ENCODE data around the gene HDAC4. TPM values are rescaled to one million over a fixed set of nuclear protein-coding genes. Genes with fewer than 3 reads are reported as not detected.

Gene HDAC4
- total RNA-seq, 4 donors from 2014 or later: 12.9 to 91.6 (median 39.8) TPM

DNA sequence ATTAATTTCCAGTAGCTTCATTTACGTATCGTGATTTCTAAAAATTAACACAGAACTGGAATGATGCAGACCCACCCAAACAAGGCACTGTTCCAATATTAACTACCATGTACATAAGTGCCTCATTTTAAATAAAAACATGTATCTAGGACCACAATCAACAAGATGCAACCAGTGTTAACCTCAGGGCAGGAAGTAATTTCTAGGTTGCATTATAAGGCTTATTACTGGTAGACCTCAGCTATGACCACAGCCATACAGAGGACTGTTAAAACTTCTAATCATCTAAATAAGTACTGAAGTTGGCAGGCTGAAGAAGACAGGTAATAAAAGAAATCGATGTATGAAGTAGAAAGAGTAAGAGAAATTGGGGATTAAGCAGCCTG, 262.9 kb downstream of the HDAC4 start:
- Histone ChIP-seq H3K9me3 (no peaks in the 10 kb centered on the region), H3K4me3 (replicated peaks in 1 of 3) (no peak overlapping the region), H3K36me3 (peaks cover 13 to 21% of the 10 kb centered on the region in 2 donors), H3K27ac (no peak overlapping the region), H3K4me1 (no peaks in the 10 kb centered on the region), H3K27me3 (no peaks in the 10 kb centered on the region)
- WGBS, 2 donors: 94 to 96% methylated on average over 3 of the region's 3 CpGs
- TF ChIP-seq POLR2A (IDR thresholded peaks at IDR 0.05): no peak
- TF ChIP-seq, protein P1, sequence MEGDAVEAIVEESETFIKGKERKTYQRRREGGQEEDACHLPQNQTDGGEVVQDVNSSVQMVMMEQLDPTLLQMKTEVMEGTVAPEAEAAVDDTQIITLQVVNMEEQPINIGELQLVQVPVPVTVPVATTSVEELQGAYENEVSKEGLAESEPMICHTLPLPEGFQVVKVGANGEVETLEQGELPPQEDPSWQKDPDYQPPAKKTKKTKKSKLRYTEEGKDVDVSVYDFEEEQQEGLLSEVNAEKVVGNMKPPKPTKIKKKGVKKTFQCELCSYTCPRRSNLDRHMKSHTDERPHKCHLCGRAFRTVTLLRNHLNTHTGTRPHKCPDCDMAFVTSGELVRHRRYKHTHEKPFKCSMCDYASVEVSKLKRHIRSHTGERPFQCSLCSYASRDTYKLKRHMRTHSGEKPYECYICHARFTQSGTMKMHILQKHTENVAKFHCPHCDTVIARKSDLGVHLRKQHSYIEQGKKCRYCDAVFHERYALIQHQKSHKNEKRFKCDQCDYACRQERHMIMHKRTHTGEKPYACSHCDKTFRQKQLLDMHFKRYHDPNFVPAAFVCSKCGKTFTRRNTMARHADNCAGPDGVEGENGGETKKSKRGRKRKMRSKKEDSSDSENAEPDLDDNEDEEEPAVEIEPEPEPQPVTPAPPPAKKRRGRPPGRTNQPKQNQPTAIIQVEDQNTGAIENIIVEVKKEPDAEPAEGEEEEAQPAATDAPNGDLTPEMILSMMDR (IDR thresholded peaks at IDR 0.05): no peak
- DNase-seq: no peak
- intact Hi-C loops (cut with DNase I): no loop called here

DNA sequence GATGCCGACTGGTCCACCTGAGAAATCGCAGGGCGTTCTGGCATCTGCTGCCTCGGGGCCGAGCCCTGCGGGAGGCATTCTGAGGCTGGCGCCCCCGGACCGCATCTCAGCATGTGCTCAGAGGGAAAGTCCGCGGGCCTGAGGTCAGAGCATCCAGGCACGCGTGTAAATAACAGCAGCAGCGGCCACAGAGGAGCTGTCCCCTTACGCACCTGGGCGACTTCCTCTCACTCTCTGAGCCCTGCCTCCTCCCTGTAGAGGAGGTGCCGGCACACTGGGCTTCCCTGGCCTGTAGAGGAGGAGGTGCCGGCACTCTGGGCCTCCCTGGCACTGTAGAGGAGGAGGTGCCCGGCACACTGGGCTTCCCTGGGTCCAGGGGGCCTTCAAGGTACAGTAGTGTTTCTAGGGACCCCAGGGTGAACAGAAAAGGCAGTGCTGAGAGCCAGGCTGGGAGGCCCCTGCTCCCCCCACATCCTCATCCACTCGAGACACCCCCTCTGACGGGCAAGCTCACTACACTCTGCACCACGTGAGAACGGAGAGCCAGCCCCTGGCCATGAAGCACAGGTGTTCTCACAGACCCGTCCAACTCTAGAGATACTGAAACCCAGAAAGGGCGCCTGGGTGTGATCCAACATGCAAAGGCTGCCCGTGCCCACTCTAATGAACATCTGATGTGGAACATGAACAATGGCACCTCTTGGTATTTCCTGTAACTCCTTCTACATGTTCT, 263.5 kb downstream of the HDAC4 start:
- Histone ChIP-seq H3K4me3 (replicated peaks in 1 of 3) (no peak overlapping the region), H3K27ac (no peak overlapping the region), H3K4me1 (no peaks in the 10 kb centered on the region), H3K9me3 (no peaks in the 10 kb centered on the region), H3K36me3 (peaks cover 13 to 21% of the 10 kb centered on the region in 2 donors), H3K27me3 (no peaks in the 10 kb centered on the region)
- intact Hi-C loops (cut with DNase I): no loop called here
- 88 to 91% methylated on average over 26 of the region's 26 CpGs for WGBS, 2 donors
- no peak for DNase-seq
- no peak for TF ChIP-seq POLR2A (IDR thresholded peaks at IDR 0.05)
- TF ChIP-seq, protein P1 (IDR thresholded peaks at IDR 0.05): no peak

DNA sequence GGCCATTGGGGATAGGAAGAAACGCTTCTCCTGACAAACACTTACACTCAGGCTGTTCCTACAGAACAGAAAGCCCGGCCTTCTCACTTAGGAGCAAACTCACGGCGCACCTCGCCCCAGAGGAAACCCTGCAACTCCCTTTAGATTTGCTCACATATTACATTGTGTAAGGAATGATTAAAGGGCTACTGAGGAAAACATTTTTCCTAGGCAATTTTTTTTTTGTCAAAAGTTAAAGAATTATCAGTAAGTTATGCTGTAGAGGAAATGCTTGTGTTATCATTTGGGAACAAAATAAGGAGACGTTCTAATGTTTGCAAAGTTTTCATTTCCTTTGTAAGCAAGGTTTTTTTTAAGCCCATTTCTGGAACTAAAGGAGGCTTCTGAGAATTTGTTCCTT, 264.1 kb downstream of the HDAC4 start:
- no peak overlapping the region for H3K27ac ChIP-seq
- no peak for TF ChIP-seq POLR2A (IDR thresholded peaks at IDR 0.05)
- TF ChIP-seq, protein P1 (IDR thresholded peaks at IDR 0.05): no peak
- intact Hi-C loops (cut with DNase I): no loop called here
- 92 to 94% methylated on average over 6 of the region's 6 CpGs for WGBS, 2 donors
- no peak overlapping the region for H3K4me3 ChIP-seq (replicated peaks in 1 of 3)
- H3K27me3 ChIP-seq: no peaks in the 10 kb centered on the region
- DNase-seq: no peak
- H3K36me3 ChIP-seq: peaks cover 13 to 21% of the 10 kb centered on the region in 2 donors
- H3K9me3 ChIP-seq: no peaks in the 10 kb centered on the region
- H3K4me1 ChIP-seq: no peaks in the 10 kb centered on the region

DNA sequence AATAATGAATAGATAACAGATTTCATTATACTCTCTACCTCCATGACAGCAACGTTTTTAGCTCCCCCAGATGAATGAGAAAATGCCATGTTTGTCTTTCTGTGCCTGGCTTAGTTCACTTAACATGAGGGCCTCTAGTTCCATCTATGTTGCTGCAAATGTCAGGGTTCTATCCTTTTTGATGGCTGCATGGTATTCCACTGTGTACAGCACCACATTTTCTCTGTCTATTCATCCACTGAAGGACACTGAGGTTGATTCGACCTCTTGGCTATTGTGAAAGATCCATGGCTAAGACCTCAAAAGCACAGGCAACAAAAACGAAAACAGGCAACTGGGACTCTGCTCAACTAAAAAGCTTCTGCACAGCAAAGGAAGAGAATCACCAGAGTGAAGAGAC, 264.6 kb downstream of the HDAC4 start:
- Histone ChIP-seq H3K36me3 (peaks cover 13 to 21% of the 10 kb centered on the region in 2 donors), H3K9me3 (no peaks in the 10 kb centered on the region), H3K27me3 (no peaks in the 10 kb centered on the region), H3K27ac (no peak overlapping the region), H3K4me3 (replicated peaks in 1 of 3) (no peak overlapping the region), H3K4me1 (no peaks in the 10 kb centered on the region)
- intact Hi-C loops (cut with DNase I): no loop called here
- TF ChIP-seq, protein P1 (IDR thresholded peaks at IDR 0.05): no peak
- no peak for TF ChIP-seq POLR2A (IDR thresholded peaks at IDR 0.05)
- DNase-seq: no peak
- WGBS, 2 donors: 93 to 95% methylated on average over 3 of the region's 3 CpGs

DNA sequence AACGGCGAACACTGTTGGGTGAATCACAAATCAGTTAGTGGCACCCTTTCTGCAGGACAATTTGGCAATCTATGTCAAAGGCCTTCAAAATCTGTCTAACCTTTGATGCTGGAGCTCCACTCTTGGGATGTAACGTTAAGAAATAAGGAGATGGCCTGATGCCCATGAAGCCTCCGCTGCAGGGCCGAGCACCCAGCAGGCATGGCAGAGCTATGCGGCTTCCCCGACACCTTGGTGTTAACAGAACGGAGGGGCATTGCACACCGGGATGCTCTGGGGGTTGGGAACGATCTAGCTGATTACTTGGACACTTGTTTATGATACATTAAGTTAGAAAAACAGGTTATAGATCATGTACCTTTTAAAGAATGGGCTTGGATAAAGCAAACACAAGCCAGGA, 265.3 kb downstream of the HDAC4 start:
- intact Hi-C loops (cut with DNase I): no loop called here

More for the DNA sequence above, 265.3 kb downstream of the HDAC4 start:
- TF ChIP-seq, protein P1 (IDR thresholded peaks at IDR 0.05): no peak
- no peak for TF ChIP-seq POLR2A (IDR thresholded peaks at IDR 0.05)
- Histone ChIP-seq H3K27me3 (no peaks in the 10 kb centered on the region), H3K27ac (no peak overlapping the region), H3K9me3 (no peaks in the 10 kb centered on the region), H3K4me3 (replicated peaks in 1 of 3) (no peak overlapping the region), H3K36me3 (peaks cover 13 to 21% of the 10 kb centered on the region in 2 donors), H3K4me1 (no peaks in the 10 kb centered on the region)
- DNase-seq: no peak
- 92 to 96% methylated on average over 10 of the region's 10 CpGs for WGBS, 2 donors
